GM19468 (cell line): ENCODE results near the gene LUZP2.

Experiments
- ATAC-seq: cut with Tn5 transposase; IDR thresholded peaks from one replicate; pipeline ENCODE4 v1.9.1; 2021; ENCODE audit warnings: mild to moderate bottlenecking, moderate library complexity, moderate number of reproducible peaks; ENCODE audit not compliant: unreplicated experiment; ENCODE audit errors: extremely low read depth

The LUZP2 gene

GRCh38 chr11:24496736-24497725 is at the start of gene LUZP2:
Gene LUZP2 (plus strand): TSS chr11:24497053.
- ATAC-seq, result no peak

- no peak for ATAC-seq
Measured at GRCh38 chr11:24453129-24453718, 43.6 kb upstream of the LUZP2 start.

- ATAC-seq, result no peak
Measured at GRCh38 chr11:24457985-24458384, 38.9 kb upstream of the LUZP2 start.

- no peak for ATAC-seq
Measured at GRCh38 chr11:24470431-24470830, 26.4 kb upstream of the LUZP2 start.

- ATAC-seq, result no peak
Measured at GRCh38 chr11:24471084-24471483, 25.8 kb upstream of the LUZP2 start.

- no peak for ATAC-seq
Measured at GRCh38 chr11:24478718-24479117, 18.1 kb upstream of the LUZP2 start.

GRCh38 chr11:24489477-24489876 is 7.4 kb upstream of the LUZP2 start:
- ATAC-seq, result no peak

GRCh38 chr11:24496386-24496735 is 492 bp upstream of the LUZP2 start:
- ATAC-seq, result no peak

- ATAC-seq, result no peak
Measured at GRCh38 chr11:24497831-24498230, 978 bp downstream of the LUZP2 start.

- ATAC-seq, result no peak
Measured at GRCh38 chr11:24502425-24502824, 5.6 kb downstream of the LUZP2 start.

GRCh38 chr11:24509114-24509513 is 12.3 kb downstream of the LUZP2 start:
- ATAC-seq, result no peak

GRCh38 chr11:24511511-24511910 is 14.7 kb downstream of the LUZP2 start:
- ATAC-seq, result no peak

- no peak for ATAC-seq
Measured at GRCh38 chr11:24513479-24514218, 16.8 kb downstream of the LUZP2 start.

GRCh38 chr11:24514219-24514594 is 17.4 kb downstream of the LUZP2 start:
- peak; percentile 85 for ATAC-seq

- ATAC-seq, result no peak
Measured at GRCh38 chr11:24515632-24516031, 18.8 kb downstream of the LUZP2 start.

- ATAC-seq, result no peak
Measured at GRCh38 chr11:24516638-24517037, 19.8 kb downstream of the LUZP2 start.

GRCh38 chr11:24521601-24522000 is 24.7 kb downstream of the LUZP2 start:
- no peak for ATAC-seq

- no peak for ATAC-seq
Measured at GRCh38 chr11:24524156-24524555, 27.3 kb downstream of the LUZP2 start.

GRCh38 chr11:24531528-24531927 is 34.7 kb downstream of the LUZP2 start:
- no peak for ATAC-seq

GRCh38 chr11:24543771-24544170 is 46.9 kb downstream of the LUZP2 start:
- no peak for ATAC-seq

- no peak for ATAC-seq
Measured at GRCh38 chr11:24556693-24557092, 59.8 kb downstream of the LUZP2 start.
